Measurements from ENCODE around the gene ATAD3A. TPM values are rescaled to one million over a fixed set of nuclear protein-coding genes. Genes with fewer than 3 reads are reported as not detected.

Gene ATAD3A
- total and polyA plus RNA-seq, 2 experiments from 2014 or later = 36.5 to 80.3 TPM

DNA sequence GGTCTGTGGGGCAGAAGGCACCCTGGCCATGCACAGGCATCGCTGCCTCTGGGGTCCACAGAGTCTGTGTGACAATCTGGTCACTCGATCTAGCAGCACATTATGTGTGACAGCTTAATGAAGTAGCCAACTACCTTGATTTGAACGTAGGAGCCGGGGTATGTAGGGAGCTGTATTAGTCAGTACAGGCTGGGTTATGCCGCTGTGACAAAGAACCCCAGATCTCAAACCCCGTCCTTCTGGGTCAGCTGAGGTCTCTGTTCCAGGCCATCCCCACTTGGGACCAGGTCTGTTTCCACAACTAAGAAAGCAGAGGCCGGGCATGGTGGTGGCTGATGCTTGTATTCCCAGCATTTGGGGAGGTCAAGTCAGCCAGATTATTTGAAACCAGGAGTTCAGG, 48.6 kb upstream of the ATAD3A start:
- Histone ChIP-seq H4K20me1 (replicated peaks; ENCODE audit: insufficient read depth) (no peaks in the 10 kb centered on the region), H3K4me1 (ENCODE audit: insufficient read depth) (no peaks in the 10 kb centered on the region), H3K4me3 (no peak overlapping the region), H3K79me2 (replicated peaks; ENCODE audit: insufficient read depth) (no peaks in the 10 kb centered on the region), H3K4me2 (no peak overlapping the region), H3K36me3 (ENCODE audit: insufficient read depth) (no peaks in the 10 kb centered on the region), H3F3A (replicated peaks; ENCODE audit: low read depth) (no peaks in the 10 kb centered on the region), H3K27me3 (ENCODE audit: insufficient read depth) (no peaks in the 10 kb centered on the region), H3K27ac (ENCODE audit: low read depth) (no peak overlapping the region), H3K9me2 (ENCODE audit: insufficient read depth) (no peaks in the 10 kb centered on the region), H2AFZ (no peak overlapping the region)
- TF ChIP-seq, protein P1, sequence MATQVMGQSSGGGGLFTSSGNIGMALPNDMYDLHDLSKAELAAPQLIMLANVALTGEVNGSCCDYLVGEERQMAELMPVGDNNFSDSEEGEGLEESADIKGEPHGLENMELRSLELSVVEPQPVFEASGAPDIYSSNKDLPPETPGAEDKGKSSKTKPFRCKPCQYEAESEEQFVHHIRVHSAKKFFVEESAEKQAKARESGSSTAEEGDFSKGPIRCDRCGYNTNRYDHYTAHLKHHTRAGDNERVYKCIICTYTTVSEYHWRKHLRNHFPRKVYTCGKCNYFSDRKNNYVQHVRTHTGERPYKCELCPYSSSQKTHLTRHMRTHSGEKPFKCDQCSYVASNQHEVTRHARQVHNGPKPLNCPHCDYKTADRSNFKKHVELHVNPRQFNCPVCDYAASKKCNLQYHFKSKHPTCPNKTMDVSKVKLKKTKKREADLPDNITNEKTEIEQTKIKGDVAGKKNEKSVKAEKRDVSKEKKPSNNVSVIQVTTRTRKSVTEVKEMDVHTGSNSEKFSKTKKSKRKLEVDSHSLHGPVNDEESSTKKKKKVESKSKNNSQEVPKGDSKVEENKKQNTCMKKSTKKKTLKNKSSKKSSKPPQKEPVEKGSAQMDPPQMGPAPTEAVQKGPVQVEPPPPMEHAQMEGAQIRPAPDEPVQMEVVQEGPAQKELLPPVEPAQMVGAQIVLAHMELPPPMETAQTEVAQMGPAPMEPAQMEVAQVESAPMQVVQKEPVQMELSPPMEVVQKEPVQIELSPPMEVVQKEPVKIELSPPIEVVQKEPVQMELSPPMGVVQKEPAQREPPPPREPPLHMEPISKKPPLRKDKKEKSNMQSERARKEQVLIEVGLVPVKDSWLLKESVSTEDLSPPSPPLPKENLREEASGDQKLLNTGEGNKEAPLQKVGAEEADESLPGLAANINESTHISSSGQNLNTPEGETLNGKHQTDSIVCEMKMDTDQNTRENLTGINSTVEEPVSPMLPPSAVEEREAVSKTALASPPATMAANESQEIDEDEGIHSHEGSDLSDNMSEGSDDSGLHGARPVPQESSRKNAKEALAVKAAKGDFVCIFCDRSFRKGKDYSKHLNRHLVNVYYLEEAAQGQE (IDR thresholded peaks at IDR 0.05; ENCODE audit: unreplicated experiment) = no peak
- TF ChIP-seq POLR2AphosphoS5 (IDR thresholded peaks at IDR 0.05; ENCODE audit: low read depth) (no peak), ZNF114 (CRISPR knock-in tag; IDR thresholded peaks at IDR 0.05) (no peak), JUNB (IDR thresholded peaks at IDR 0.05; ENCODE audit: unreplicated experiment) (no peak), NANOG (IDR thresholded peaks at IDR 0.05; ENCODE audit: borderline replicate concordance) (no peak), CREB1 (CRISPR knock-in tag; IDR thresholded peaks at IDR 0.05; ENCODE audit: low read depth) (no peak), EZH2 (IDR thresholded peaks at IDR 0.05; ENCODE audit: low read depth, unreplicated experiment) (no peak), EZH2phosphoT487 (IDR thresholded peaks at IDR 0.05; ENCODE audit: unreplicated experiment) (no peak), ZNF331 (CRISPR knock-in tag; IDR thresholded peaks at IDR 0.05; ENCODE audit: low read depth) (no peak)
- TF ChIP-seq, protein P2, sequence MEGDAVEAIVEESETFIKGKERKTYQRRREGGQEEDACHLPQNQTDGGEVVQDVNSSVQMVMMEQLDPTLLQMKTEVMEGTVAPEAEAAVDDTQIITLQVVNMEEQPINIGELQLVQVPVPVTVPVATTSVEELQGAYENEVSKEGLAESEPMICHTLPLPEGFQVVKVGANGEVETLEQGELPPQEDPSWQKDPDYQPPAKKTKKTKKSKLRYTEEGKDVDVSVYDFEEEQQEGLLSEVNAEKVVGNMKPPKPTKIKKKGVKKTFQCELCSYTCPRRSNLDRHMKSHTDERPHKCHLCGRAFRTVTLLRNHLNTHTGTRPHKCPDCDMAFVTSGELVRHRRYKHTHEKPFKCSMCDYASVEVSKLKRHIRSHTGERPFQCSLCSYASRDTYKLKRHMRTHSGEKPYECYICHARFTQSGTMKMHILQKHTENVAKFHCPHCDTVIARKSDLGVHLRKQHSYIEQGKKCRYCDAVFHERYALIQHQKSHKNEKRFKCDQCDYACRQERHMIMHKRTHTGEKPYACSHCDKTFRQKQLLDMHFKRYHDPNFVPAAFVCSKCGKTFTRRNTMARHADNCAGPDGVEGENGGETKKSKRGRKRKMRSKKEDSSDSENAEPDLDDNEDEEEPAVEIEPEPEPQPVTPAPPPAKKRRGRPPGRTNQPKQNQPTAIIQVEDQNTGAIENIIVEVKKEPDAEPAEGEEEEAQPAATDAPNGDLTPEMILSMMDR (conservative IDR thresholded peaks at IDR 0.05; ENCODE audit: low read depth in 2 of 2) = no peak
- TF ChIP-seq, protein P3, sequence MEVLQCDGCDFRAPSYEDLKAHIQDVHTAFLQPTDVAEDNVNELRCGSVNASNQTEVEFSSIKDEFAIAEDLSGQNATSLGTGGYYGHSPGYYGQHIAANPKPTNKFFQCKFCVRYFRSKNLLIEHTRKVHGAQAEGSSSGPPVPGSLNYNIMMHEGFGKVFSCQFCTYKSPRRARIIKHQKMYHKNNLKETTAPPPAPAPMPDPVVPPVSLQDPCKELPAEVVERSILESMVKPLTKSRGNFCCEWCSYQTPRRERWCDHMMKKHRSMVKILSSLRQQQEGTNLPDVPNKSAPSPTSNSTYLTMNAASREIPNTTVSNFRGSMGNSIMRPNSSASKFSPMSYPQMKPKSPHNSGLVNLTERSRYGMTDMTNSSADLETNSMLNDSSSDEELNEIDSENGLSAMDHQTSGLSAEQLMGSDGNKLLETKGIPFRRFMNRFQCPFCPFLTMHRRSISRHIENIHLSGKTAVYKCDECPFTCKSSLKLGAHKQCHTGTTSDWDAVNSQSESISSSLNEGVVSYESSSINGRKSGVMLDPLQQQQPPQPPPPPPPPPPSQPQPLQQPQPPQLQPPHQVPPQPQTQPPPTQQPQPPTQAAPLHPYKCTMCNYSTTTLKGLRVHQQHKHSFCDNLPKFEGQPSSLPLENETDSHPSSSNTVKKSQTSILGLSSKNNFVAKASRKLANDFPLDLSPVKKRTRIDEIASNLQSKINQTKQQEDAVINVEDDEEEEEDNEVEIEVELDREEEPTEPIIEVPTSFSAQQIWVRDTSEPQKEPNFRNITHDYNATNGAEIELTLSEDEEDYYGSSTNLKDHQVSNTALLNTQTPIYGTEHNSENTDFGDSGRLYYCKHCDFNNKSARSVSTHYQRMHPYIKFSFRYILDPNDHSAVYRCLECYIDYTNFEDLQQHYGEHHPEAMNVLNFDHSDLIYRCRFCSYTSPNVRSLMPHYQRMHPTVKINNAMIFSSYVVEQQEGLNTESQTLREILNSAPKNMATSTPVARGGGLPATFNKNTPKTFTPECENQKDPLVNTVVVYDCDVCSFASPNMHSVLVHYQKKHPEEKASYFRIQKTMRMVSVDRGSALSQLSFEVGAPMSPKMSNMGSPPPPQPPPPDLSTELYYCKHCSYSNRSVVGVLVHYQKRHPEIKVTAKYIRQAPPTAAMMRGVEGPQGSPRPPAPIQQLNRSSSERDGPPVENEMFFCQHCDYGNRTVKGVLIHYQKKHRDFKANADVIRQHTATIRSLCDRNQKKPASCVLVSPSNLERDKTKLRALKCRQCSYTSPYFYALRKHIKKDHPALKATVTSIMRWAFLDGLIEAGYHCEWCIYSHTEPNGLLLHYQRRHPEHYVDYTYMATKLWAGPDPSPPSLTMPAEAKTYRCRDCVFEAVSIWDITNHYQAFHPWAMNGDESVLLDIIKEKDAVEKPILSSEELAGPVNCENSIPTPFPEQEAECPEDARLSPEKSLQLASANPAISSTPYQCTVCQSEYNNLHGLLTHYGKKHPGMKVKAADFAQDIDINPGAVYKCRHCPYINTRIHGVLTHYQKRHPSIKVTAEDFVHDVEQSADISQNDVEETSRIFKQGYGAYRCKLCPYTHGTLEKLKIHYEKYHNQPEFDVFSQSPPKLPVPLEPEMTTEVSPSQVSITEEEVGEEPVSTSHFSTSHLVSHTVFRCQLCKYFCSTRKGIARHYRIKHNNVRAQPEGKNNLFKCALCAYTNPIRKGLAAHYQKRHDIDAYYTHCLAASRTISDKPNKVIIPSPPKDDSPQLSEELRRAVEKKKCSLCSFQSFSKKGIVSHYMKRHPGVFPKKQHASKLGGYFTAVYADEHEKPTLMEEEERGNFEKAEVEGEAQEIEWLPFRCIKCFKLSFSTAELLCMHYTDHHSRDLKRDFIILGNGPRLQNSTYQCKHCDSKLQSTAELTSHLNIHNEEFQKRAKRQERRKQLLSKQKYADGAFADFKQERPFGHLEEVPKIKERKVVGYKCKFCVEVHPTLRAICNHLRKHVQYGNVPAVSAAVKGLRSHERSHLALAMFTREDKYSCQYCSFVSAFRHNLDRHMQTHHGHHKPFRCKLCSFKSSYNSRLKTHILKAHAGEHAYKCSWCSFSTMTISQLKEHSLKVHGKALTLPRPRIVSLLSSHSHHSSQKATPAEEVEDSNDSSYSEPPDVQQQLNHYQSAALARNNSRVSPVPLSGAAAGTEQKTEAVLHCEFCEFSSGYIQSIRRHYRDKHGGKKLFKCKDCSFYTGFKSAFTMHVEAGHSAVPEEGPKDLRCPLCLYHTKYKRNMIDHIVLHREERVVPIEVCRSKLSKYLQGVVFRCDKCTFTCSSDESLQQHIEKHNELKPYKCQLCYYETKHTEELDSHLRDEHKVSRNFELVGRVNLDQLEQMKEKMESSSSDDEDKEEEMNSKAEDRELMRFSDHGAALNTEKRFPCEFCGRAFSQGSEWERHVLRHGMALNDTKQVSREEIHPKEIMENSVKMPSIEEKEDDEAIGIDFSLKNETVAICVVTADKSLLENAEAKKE (CRISPR knock-in tag; IDR thresholded peaks at IDR 0.05) = no peak
- TF ChIP-seq, protein P4, sequence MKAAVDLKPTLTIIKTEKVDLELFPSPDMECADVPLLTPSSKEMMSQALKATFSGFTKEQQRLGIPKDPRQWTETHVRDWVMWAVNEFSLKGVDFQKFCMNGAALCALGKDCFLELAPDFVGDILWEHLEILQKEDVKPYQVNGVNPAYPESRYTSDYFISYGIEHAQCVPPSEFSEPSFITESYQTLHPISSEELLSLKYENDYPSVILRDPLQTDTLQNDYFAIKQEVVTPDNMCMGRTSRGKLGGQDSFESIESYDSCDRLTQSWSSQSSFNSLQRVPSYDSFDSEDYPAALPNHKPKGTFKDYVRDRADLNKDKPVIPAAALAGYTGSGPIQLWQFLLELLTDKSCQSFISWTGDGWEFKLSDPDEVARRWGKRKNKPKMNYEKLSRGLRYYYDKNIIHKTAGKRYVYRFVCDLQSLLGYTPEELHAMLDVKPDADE (IDR thresholded peaks at IDR 0.05) = no peak
- Mint-ChIP-seq H3K36me3 (ENCODE audit: low read depth) (no peaks in the 10 kb centered on the region), H3K4me3 (no peak overlapping the region), H3K27ac (no peak overlapping the region), H3K27me3 (ENCODE audit: insufficient read depth, low read depth, poor library complexity) (peaks cover 3% of the 10 kb centered on the region), H3K4me1 (no peaks in the 10 kb centered on the region), H3K9me3 (no peaks in the 10 kb centered on the region)
- DNase-seq (ENCODE audit: low spot score) = no peak
- no peak for ATAC-seq

Measured in GM23338 (cell line).